Transverse colon (tissue), 4 donors: ENCODE results near the gene CCR1. TPM values are rescaled to one million over a fixed set of nuclear protein-coding genes. Genes with fewer than 3 reads are reported as not detected.
"Not testable (repeated sequence)": the region's sequence is repeated elsewhere in the genome, so short reads cannot be mapped to it uniquely, and the experiment has no call there.

Source experiments
- DNase-seq: peaks from one replicate; pipeline ENCODE4 v3.0.0-alpha.2; 2019
- H3K27ac ChIP-seq, 4 donors: fragments of 200-600 bp; sonication (generic); 2 replicates each; pipeline ENCODE4 v1.5.1; 2016 to 2018; ENCODE audit warnings: inconsistent platforms in 4 of 4
- H3K27me3 ChIP-seq: fragments of 200-600 bp; sonication (generic); 2 replicates; pipeline ENCODE4 v1.5.1; 2017; ENCODE audit warnings: inconsistent platforms
- H3K36me3 ChIP-seq, 4 donors: fragments of 200-600 bp; sonication (generic); 2 replicates each; pipeline ENCODE4 v1.5.1; 2017 to 2019; ENCODE audit warnings: inconsistent platforms in 4 of 4
- H3K4me1 ChIP-seq, 4 donors: fragments of 200-600 bp; sonication (generic); 2 replicates each; pipeline ENCODE4 v1.5.1; 2017 to 2020; ENCODE audit warnings: inconsistent platforms in 4 of 4
- H3K4me3 ChIP-seq, 4 donors: fragments of 200-600 bp; sonication (generic); 1 replicate in 1 of 4; 2 replicates in 3 of 4; pipeline versions ENCODE4 v1.5.1 to v1.6.1; 2017 to 2019; ENCODE audit warnings: inconsistent platforms in 4 of 4
- H3K9me3 ChIP-seq, 2 donors: fragments of 200-600 bp; sonication (generic); 2 replicates each; pipeline ENCODE4 v1.5.1; 2017 to 2019; ENCODE audit warnings: inconsistent platforms in 2 of 2
- CTCF ChIP-seq, 5 experiments: fragments of 200-600 bp in 3 of 5; fragments of 450-650 bp in 2 of 5; sonication (generic) in 3 of 5; IDR thresholded peaks; 1 replicate in 2 of 5; 2 replicates in 3 of 5; pipeline ENCODE4 v1.5.1; 2016 to 2017; ENCODE audit warnings: antibody characterized with exemption in 5 of 5, inconsistent platforms in 3 of 5, mild to moderate bottlenecking in 2 of 5, moderate library complexity in 1 of 5
- EP300 ChIP-seq: sonication (generic); formaldehyde crosslinking; IDR thresholded peaks from one replicate; pipeline ENCODE4 v1.6.1; 2017; ENCODE audit warnings: antibody characterized with exemption, low read depth
- POLR2A ChIP-seq: fragments of 450-650 bp; IDR thresholded peaks from one replicate; pipeline ENCODE4 v1.6.1; 2016; ENCODE audit warnings: antibody characterized with exemption, mild to moderate bottlenecking, moderate library complexity
- POLR2AphosphoS5 ChIP-seq, 3 donors: sonication (generic); formaldehyde crosslinking; IDR thresholded peaks; one replicate each; pipeline ENCODE4 v1.6.1; 2016; ENCODE audit warnings: antibody characterized with exemption in 3 of 3
- WGBS, 2 donors: methylation state at CpG; one replicate each; pipeline ENCODE4 v1.1.5; 2018; ENCODE audit warnings: low coverage in 1 of 2; 5-methylcytosine and 5-hydroxymethylcytosine counted together
- in situ Hi-C, 4 donors: fragments of 200-750 bp; cut with MboI; loops; one replicate each; pipeline versions ENCODE4 v1.15.0 to v1.15.1; 2017; ENCODE audit warnings: low sequenced_read_pairs in 3 of 4, low pct_ligation_motif_present in 1 of 4, low pct_unique_long_range_greater_than_20kb in 1 of 4
- intact Hi-C: fragments of 100-400 bp; cut with DNase I; formaldehyde crosslinking; loops from one replicate; pipeline ENCODE4 v1.15.1; 2023; ENCODE audit warnings: low total_unique reads
- total RNA-seq, 4 donors: library from RNA; depleted of rRNA; stranded (reverse); fragments of >200 nt; gene quantifications; one replicate each; pipeline ENCODE4 v1.1.0, GENCODE V29; 2016

CCR1 gene
- total RNA-seq, 4 donors from 2014 or later = 1.9 to 4.4 (median 3.3) TPM; not detected in 1

- H3K27ac ChIP-seq = no peak overlapping the region
- intact Hi-C loops (no loop called here), in situ Hi-C loops (no loop called here)
- no peaks in the 10 kb centered on the region for H3K9me3 ChIP-seq
- no peak for DNase-seq
- no peak overlapping the region for H3K4me3 ChIP-seq
- peaks cover 0 to 12% (median 0%) of the 10 kb centered on the region in 4 donors for H3K4me1 ChIP-seq
- 84 to 87% methylated on average over 3 to 5 of the region's 5 CpGs for WGBS, 2 donors
- H3K27me3 ChIP-seq = no peaks in the 10 kb centered on the region
- no peaks in the 10 kb centered on the region for H3K36me3 ChIP-seq
- TF ChIP-seq POLR2AphosphoS5 (IDR thresholded peaks at IDR 0.05) = no peak
- TF ChIP-seq EP300 = no peak
- TF ChIP-seq CTCF (IDR thresholded peaks at IDR 0.05) = no peak
- TF ChIP-seq POLR2A = no peak
These were observed 24.8 kb downstream of the CCR1 start for GRCh38 chr3:46183330-46183729.

DNA sequence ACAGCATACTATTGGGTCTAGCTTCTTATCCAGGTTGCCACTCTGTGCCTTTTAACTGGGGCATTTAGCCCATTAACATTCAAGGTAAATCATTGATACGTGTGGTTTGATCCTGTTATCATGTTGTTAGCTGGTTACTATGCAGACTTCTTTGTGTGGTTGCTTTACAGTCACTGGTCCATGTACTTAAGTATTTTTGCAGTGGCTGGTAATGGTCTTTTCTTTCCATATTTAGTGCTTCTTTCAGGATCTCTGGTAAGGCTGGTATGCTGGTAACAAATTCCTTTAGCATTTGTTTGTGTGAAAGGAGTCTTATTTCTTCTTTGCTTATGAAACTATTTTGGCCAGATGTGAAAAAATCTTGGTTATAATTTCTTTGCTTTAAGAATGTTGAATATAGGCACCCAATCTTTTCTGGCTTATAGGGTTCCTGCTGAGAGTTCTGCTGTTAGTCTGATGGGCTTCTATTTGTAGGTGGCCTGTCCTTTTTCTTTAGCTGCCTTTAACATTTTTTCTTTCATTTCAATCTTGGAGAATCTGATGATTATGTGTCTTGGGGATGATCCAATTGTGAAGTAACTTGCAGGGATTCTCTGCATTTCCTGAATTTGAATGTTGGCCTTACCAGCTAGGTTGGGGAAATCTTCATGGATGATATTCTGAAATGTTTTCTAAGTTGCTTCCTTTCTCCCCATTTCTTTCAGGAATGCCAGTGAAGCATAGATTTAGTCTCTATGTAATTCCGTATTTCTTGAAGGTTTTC lies 39.3 kb downstream of the CCR1 start:
- intact Hi-C loops = no loop called here
- H3K36me3 ChIP-seq = no peaks in the 10 kb centered on the region
- no peak for DNase-seq
- H3K9me3 ChIP-seq = peaks cover 0 to 10% of the 10 kb centered on the region in 2 donors
- H3K4me3 ChIP-seq = no peak overlapping the region
- TF ChIP-seq POLR2A (no peak), EP300 (no peak), POLR2AphosphoS5 (IDR thresholded peaks at IDR 0.05) (no peak), CTCF (IDR thresholded peaks at IDR 0.05) (no peak)
- H3K4me1 ChIP-seq = no peaks in the 10 kb centered on the region
- 64 to 77% methylated on average over 2 of the region's 2 CpGs for WGBS, 2 donors
- no peak overlapping the region for H3K27ac ChIP-seq
- in situ Hi-C loops = no loop called here
- H3K27me3 ChIP-seq = no peaks in the 10 kb centered on the region

DNA sequence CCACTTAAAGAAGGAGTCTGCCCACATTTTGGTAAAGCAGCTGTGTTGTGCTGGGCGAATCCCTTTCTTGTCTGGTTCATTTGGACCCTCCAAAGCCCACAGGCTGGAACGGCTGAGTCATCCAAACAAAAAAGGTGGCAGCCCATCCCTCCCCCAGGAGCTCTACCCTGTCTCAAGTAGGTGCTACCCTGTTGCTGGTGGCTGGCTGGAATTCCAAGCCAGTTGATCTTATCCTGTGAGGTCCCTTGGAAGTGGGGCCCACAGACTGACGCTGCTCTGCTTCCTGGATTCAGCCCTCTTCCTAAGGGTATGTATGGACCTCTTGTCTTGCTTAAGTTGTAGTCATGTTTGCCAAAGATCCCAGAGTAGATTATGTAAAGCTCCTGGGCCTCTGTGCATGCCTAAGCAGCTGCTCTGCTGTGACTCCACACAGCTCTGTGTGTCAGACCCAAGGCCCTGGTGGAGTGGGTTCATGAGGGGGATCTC lies 44.5 kb downstream of the CCR1 start:
- TF ChIP-seq CTCF (IDR thresholded peaks at IDR 0.05) = no peak
- TF ChIP-seq EP300 = no peak
- no peak for TF ChIP-seq POLR2A
- TF ChIP-seq POLR2AphosphoS5 (IDR thresholded peaks at IDR 0.05) = no peak
- Histone ChIP-seq H3K4me3 (no peak overlapping the region), H3K4me1 (no peaks in the 10 kb centered on the region), H3K9me3 (peaks cover 0 to 10% of the 10 kb centered on the region in 2 donors), H3K27ac (no peak overlapping the region), H3K36me3 (no peaks in the 10 kb centered on the region), H3K27me3 (no peaks in the 10 kb centered on the region)
- 66% methylated on average over 3 of the region's 3 CpGs; no CpG with 5 or more reads in 1 of the 2 donors for WGBS, 2 donors
- intact Hi-C loops (no loop called here), in situ Hi-C loops (no loop called here)
- DNase-seq = no peak

DNA sequence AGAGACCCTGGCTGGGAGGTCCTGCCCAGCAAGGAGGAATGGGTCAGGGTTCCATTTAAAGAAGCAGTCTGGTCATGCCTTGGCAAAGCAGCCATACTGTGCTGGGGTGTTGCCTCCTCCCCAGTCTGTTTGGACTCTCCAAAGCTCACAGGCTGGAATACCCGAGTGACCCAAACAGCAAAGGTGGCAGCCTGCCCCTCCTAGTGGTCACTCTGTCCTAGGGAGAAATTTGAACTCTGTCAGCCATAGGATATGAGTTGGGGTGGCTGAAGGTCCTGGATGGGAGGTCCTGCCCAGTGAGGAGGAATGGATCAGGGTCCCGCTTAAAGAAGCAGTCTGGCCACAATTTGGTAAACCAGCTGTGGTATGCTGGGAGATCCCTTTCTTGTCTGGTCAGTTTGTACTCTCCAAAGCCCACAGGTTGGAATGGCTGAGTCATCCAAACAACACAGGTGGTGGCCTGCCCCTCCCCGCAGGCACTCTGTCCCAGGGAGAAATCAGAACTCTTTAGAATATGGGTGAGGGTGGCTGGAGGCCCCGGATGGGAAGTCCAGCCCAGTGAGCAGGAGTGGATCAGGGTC lies 45.0 kb downstream of the CCR1 start:
- in situ Hi-C loops = no loop called here
- no peaks in the 10 kb centered on the region for H3K4me1 ChIP-seq
- TF ChIP-seq EP300 (no peak), POLR2A (no peak), POLR2AphosphoS5 (IDR thresholded peaks at IDR 0.05) (no peak)
- intact Hi-C loops = no loop called here
- peaks cover 0 to 6% of the 10 kb centered on the region in 2 donors for H3K9me3 ChIP-seq
- WGBS, 2 donors = 85% methylated on average over 4 of the region's 4 CpGs; no CpG with 5 or more reads in 1 of the 2 donors
- no peak overlapping the region for H3K27ac ChIP-seq
- no peak overlapping the region for H3K4me3 ChIP-seq
- H3K27me3 ChIP-seq = no peaks in the 10 kb centered on the region
- no peaks in the 10 kb centered on the region for H3K36me3 ChIP-seq
- no peak for DNase-seq

DNA sequence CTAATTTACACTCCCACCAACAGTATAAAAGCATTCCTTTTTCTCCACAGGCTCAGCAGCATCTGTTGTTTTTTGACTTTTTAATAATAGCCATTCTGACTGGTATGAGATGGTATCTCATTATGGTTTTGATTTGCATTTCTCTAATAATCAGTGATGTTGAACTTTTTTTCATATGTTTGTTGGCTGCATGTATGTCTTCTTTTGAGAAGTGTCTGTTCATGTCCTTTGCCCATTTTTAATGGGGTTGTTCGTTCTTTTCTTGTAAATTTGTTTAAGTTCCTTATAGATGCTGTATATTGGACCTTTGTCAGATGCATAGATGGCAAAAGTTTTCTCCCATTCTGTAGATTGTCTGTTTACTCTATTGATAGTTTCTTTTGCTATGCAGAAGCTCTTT lies 50.4 kb downstream of the CCR1 start:
- WGBS, 2 donors = 43 to 67% methylated on average over 1 of the region's 1 CpG
- H3K4me1 ChIP-seq, H3K4me3 ChIP-seq, H3K27me3 ChIP-seq, intact Hi-C loops, H3K27ac ChIP-seq, H3K36me3 ChIP-seq, H3K9me3 ChIP-seq, DNase-seq, in situ Hi-C loops: not testable (repeated sequence)
